RWPE2 (cell line): ENCODE results near the gene RDH13.
"Not testable (repeated sequence)": the region's sequence is repeated elsewhere in the genome, so short reads cannot be mapped to it uniquely, and the experiment has no call there.

Source experiments
- ATAC-seq: fragments of 200-7000 bp; cut with Tn5 transposase; 3 replicates; pipeline ENCODE4 v1.9.1; 2021; ENCODE audit warnings: low read depth
- DNase-seq: peaks from one replicate; pipeline ENCODE4 v3.0.0-alpha.2; 2020; ENCODE audit warnings: low spot score
- H3K27ac ChIP-seq: fragments of 450-650 bp; 2 replicates; pipeline ENCODE4 v1.5.1; 2017; ENCODE audit warnings: mild to moderate bottlenecking; ENCODE audit not compliant: poor library complexity, severe bottlenecking
- H3K27me3 ChIP-seq: fragments of 250-450 bp; sonication (Bioruptor Pico); 2 replicates; pipeline ENCODE4 v1.5.1; 2021; ENCODE audit warnings: mild to moderate bottlenecking, moderate library complexity; ENCODE audit not compliant: insufficient read depth, poor library complexity, severe bottlenecking
- H3K36me3 ChIP-seq: fragments of 250-450 bp; sonication (Bioruptor Pico); 2 replicates; pipeline ENCODE4 v1.5.1; 2020; ENCODE audit warnings: low read depth, mild to moderate bottlenecking, moderate library complexity
- H3K4me1 ChIP-seq: fragments of 250-450 bp; sonication (Bioruptor Pico); 2 replicates; pipeline ENCODE4 v1.5.1; 2021; ENCODE audit warnings: mild to moderate bottlenecking, moderate library complexity; ENCODE audit not compliant: insufficient read depth, poor library complexity, severe bottlenecking
- H3K4me3 ChIP-seq: fragments of 250-450 bp; sonication (Bioruptor Pico); 2 replicates; pipeline ENCODE4 v1.5.1; 2021; ENCODE audit warnings: mild to moderate bottlenecking, moderate library complexity; ENCODE audit not compliant: severe bottlenecking
- H3K9me3 ChIP-seq: fragments of 250-450 bp; sonication (Bioruptor Pico); 2 replicates; pipeline ENCODE4 v1.5.1; 2021; ENCODE audit warnings: mild to moderate bottlenecking, moderate library complexity; ENCODE audit not compliant: severe bottlenecking
- TF ChIP-seq, protein P1 (sequence below): fragments of 450-650 bp; IDR thresholded peaks from one replicate; pipeline ENCODE4 v1.5.1; 2017; ENCODE audit warnings: mild to moderate bottlenecking, moderate library complexity; ENCODE audit not compliant: poor library complexity, severe bottlenecking

RDH13 gene

DNA sequence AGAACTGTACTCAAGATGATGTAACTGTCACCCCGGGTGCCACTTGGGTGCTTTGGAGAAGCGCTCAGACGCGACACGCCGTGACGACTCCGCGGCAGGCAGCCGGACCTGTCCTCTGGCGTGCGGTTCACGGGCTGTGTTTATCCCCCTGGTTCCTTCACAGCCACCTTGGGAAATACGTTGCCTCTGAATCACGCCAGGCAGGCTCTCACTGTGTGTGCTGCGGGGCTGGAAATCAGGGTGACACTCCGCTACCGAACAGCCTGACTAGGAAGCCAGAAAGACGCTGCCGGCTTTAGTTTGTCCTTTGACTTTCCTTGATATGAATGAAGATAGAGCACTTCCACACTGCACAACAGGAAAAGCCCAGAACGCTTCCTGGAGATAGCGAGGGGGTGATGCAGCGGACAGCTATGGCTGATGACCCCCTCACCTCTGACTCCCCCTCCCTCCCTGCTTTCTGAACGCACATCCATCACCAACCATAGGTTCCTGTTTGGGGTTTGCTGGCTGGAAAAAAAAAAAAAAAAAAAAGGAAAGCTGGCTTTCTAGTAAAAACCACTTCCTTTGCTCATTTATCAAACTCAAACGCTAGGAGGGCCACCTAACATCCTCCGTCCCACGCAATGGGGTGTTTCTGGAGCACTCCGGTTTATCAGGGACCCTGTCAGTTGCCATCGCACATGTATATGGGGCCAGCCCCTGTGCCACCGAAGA lies 21.2 kb downstream of the RDH13 start:
- ATAC-seq = no peak
- H3K36me3 ChIP-seq = peaks cover 25% of the 10 kb centered on the region
- no peaks in the 10 kb centered on the region for H3K27me3 ChIP-seq
- H3K9me3 ChIP-seq = no peaks in the 10 kb centered on the region
- H3K4me3 ChIP-seq = no peak overlapping the region
- H3K27ac ChIP-seq = no peak overlapping the region
- DNase-seq = no peak
- no peaks in the 10 kb centered on the region for H3K4me1 ChIP-seq
- TF ChIP-seq, protein P1, sequence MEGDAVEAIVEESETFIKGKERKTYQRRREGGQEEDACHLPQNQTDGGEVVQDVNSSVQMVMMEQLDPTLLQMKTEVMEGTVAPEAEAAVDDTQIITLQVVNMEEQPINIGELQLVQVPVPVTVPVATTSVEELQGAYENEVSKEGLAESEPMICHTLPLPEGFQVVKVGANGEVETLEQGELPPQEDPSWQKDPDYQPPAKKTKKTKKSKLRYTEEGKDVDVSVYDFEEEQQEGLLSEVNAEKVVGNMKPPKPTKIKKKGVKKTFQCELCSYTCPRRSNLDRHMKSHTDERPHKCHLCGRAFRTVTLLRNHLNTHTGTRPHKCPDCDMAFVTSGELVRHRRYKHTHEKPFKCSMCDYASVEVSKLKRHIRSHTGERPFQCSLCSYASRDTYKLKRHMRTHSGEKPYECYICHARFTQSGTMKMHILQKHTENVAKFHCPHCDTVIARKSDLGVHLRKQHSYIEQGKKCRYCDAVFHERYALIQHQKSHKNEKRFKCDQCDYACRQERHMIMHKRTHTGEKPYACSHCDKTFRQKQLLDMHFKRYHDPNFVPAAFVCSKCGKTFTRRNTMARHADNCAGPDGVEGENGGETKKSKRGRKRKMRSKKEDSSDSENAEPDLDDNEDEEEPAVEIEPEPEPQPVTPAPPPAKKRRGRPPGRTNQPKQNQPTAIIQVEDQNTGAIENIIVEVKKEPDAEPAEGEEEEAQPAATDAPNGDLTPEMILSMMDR = no peak

DNA sequence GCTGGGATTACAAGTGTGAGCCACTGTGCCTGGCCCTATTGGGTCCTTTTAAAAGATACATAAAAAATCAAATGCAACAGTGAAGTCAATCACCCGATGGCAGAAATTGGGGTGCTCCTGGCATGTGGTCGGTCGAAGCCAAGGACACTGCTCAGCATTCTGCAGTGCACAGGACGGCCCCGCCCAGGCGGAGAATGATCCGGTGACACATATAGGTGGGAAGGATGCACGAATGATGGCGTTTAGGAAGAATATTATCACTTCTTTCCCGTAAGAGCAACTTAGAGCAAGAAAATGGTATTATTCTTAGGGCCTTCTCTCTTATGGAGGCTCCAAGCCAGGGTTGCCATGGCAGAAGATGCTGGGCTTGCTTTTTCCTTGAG lies 21.7 kb downstream of the RDH13 start:
- no peaks in the 10 kb centered on the region for H3K9me3 ChIP-seq
- TF ChIP-seq, protein P1 = no peak
- H3K4me1 ChIP-seq = no peaks in the 10 kb centered on the region
- ATAC-seq (no peak), DNase-seq (no peak)
- H3K27ac ChIP-seq = no peak overlapping the region
- H3K4me3 ChIP-seq = no peak overlapping the region
- H3K27me3 ChIP-seq = no peaks in the 10 kb centered on the region
- H3K36me3 ChIP-seq = peaks cover 19% of the 10 kb centered on the region

DNA sequence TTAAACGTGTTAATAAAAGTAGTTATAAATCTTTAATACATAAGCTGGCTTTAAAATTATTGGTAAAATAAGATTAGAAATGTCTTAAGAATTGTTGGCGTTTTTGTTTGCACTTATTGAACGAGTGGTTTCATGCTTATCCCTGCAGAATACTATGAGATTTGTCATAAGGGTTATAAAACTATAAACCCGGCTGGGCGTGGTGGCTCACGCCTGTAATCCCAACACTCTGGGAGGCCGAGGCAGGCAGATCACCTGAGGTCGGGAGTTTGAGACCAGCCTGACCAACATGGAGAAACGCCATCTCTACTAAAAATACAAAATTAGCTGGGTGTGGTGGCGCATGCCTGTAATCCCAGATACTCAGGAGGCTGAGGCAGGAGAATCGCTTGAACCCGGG lies 22.3 kb downstream of the RDH13 start:
- H3K27me3 ChIP-seq, ATAC-seq, H3K4me1 ChIP-seq, H3K9me3 ChIP-seq, DNase-seq, H3K4me3 ChIP-seq, H3K27ac ChIP-seq: not testable (repeated sequence)
- H3K36me3 ChIP-seq = peaks cover 16% of the 10 kb centered on the region

DNA sequence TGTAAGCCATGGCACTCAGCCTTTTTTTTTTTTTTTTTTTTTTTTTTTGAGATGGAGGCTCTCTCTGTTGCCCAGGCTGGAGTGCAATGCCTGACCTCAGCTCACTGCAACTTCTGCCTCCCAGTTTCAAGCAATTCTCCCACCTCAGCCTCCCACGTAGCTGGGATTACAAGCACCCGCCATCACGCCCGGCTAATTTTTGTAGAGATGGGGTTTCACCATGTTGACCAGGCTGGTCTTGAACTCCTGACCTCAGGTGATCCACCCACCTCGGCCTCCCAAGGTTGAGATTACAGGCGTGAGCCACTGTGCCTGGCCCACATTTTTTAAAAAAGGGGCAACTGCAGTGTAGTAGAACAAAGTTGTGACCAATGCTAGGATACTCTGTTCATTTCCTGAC lies 25.3 kb downstream of the RDH13 start:
- DNase-seq, H3K36me3 ChIP-seq, H3K9me3 ChIP-seq, ATAC-seq, H3K27ac ChIP-seq, H3K4me1 ChIP-seq, H3K27me3 ChIP-seq, H3K4me3 ChIP-seq: not testable (repeated sequence)

DNA sequence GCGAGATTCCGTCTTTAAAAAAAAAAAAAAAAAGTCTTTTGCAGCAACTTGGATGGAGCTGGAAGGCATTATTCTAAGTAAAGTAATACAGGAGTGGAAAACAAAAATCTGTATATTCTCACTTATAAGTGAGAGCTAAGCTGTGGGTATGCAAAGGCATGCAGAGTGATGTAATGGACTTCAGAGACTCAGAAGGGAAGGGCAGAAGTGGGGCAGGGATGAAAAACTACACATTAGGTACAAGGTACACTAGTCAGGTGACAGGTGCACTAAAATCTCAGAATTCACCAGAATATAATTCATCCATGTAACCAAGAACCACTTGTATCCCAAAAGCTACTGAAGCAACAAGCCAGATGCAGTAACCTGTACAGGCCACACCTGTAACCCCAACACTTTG lies 26.9 kb downstream of the RDH13 start:
- Histone ChIP-seq H3K36me3 (peaks cover 5% of the 10 kb centered on the region; the same call in 1 of the 2 replicates), H3K27ac (no peak overlapping the region), H3K27me3 (no peaks in the 10 kb centered on the region), H3K4me1 (no peaks in the 10 kb centered on the region), H3K9me3 (no peaks in the 10 kb centered on the region), H3K4me3 (no peak overlapping the region)
- no peak for ATAC-seq
- TF ChIP-seq, protein P1 = no peak
- no peak for DNase-seq

DNA sequence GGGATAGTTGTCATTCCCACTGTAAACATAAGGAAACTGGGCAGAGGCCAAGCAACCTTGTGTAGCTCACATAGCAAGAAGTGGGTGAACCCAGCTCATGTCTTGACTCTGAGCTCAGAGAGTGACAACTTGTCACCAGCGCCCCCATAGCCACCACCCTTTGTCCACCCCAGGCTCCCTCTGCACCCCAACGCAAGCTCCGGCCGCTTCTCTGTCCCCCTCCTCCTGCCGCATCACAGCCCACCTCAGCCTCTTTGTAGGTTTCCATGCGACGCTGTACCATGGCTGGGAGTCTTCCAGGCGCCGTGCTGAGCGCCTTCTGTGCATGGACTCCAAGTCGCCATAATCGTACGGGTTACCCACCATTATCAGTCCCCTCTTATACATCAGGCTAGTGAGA lies 28.2 kb downstream of the RDH13 start:
- ATAC-seq (no peak), DNase-seq (no peak)
- H3K27ac ChIP-seq = no peak overlapping the region
- TF ChIP-seq, protein P1 = no peak
- no peaks in the 10 kb centered on the region for H3K4me1 ChIP-seq
- H3K36me3 ChIP-seq = no peaks in the 10 kb centered on the region
- H3K27me3 ChIP-seq = no peaks in the 10 kb centered on the region
- no peak overlapping the region for H3K4me3 ChIP-seq
- no peaks in the 10 kb centered on the region for H3K9me3 ChIP-seq

DNA sequence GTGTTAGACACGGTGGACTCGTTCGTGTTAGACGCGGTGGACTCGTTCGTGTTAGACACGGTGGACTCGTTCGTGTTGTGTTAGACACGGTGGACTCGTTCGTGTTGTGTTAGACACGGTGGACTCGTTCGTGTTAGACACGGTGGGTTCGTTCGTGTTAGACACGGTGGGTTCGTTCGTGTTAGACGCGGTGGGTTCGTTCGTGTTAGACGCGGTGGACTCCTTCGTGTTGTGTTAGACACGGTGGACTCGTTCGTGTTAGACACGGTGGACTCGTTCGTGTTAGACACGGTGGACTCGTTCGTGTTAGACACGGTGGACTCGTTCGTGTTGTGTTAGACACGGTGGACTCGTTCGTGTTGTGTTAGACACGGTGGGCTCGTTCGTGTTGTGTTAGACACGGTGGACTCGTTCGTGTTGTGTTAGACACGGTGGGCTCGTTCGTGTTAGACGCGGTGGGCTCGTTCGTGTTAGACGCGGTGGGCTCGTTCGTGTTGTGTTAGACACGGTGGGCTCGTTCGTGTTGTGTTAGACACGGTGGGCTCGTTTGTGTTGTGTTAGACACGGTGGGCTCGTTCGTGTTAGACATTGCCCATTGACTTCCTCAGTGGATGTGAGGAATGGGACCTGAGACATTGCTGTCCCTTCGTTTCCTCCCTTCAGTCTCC lies 29.8 kb downstream of the RDH13 start:
- not testable (repeated sequence) for H3K4me1 ChIP-seq, H3K4me3 ChIP-seq, ATAC-seq, H3K9me3 ChIP-seq, H3K27ac ChIP-seq, H3K27me3 ChIP-seq, H3K36me3 ChIP-seq
- DNase-seq = peak; percentile 80
